Transverse colon (tissue), 4 donors: ENCODE results near the gene MDFIC.

Source experiments
- CTCF ChIP-seq, 5 experiments: fragments of 200-600 bp in 3 of 5; fragments of 450-650 bp in 2 of 5; sonication (generic) in 3 of 5; IDR thresholded peaks; 1 replicate in 2 of 5; 2 replicates in 3 of 5; pipeline ENCODE4 v1.5.1; 2016 to 2017; ENCODE audit warnings: antibody characterized with exemption in 5 of 5, inconsistent platforms in 3 of 5, mild to moderate bottlenecking in 2 of 5, moderate library complexity in 1 of 5
- POLR2A ChIP-seq: fragments of 450-650 bp; IDR thresholded peaks from one replicate; pipeline ENCODE4 v1.6.1; 2016; ENCODE audit warnings: antibody characterized with exemption, mild to moderate bottlenecking, moderate library complexity
- POLR2AphosphoS5 ChIP-seq, 3 donors: sonication (generic); formaldehyde crosslinking; IDR thresholded peaks; one replicate each; pipeline ENCODE4 v1.6.1; 2016; ENCODE audit warnings: antibody characterized with exemption in 3 of 3

DNA sequence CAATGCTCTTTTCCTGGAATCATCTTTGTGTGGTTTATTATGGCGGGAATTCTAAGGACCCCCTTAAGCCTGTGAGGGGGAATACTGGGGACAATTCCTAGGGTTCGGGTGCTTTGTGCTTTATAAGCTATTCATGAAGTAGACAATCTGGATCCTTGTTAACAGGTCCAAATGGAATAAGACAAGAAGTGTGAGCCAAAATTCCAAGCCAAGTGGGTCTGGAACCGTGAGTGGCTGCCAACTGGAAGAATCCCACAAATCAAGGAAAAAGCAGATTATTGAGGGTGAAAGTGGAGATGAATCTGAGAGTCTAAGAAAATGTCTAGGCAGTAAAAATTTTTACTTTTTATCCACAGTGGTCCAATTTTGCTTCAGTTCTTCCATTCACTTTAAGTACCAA lies 136.8 kb downstream of the MDFIC start:
- no peak for TF ChIP-seq CTCF (IDR thresholded peaks at IDR 0.05)
- no peak for TF ChIP-seq POLR2A
- no peak for TF ChIP-seq POLR2AphosphoS5 (IDR thresholded peaks at IDR 0.05)
